K562 (cell line): ENCODE measurements around the gene ZNF689. TPM values are rescaled to one million over a fixed set of nuclear protein-coding genes. Genes with fewer than 3 reads are reported as not detected.

Experiments used
- BRF1 ChIP-seq: IDR thresholded peaks from 3 replicates; pipeline ENCODE4 v1.6.1; 2011; ENCODE audit warnings: borderline replicate concordance, mild to moderate bottlenecking; ENCODE audit not compliant: insufficient read length; ENCODE audit errors: extremely low read depth
- CREM ChIP-seq: IDR thresholded peaks from 2 replicates; pipeline ENCODE4 v1.6.1; 2014; ENCODE audit warnings: antibody characterized with exemption, low read depth
- ESRRB ChIP-seq: fragments of 250-450 bp; sonication (Bioruptor Pico); IDR thresholded peaks from 2 replicates; pipeline ENCODE4 v1.5.0; 2020; ENCODE audit warnings: mild to moderate bottlenecking, moderate library complexity, borderline replicate concordance
- GATA2 ChIP-seq: sonication (generic); formaldehyde crosslinking; IDR thresholded peaks from 2 replicates; pipeline ENCODE4 v1.4.0; 2020; ENCODE audit warnings: mild to moderate bottlenecking, missing genetic modification reagents
- GATAD2A ChIP-seq: fragments of 450-650 bp; IDR thresholded peaks from 2 replicates; pipeline ENCODE4 v1.6.1; 2017
- HEY1 ChIP-seq: fragments of 250-450 bp; sonication (Bioruptor Pico); IDR thresholded peaks from 2 replicates; pipeline ENCODE4 v1.5.0; 2020; ENCODE audit warnings: mild to moderate bottlenecking, moderate library complexity, borderline replicate concordance
- HINFP ChIP-seq: fragments of 450-650 bp; conservative IDR thresholded peaks from 2 replicates; pipeline ENCODE4 v1.6.1; 2016; ENCODE audit warnings: missing genetic modification characterization, low read depth, mild to moderate bottlenecking, control low read depth, missing compliant biosample characterization
- HNRNPL ChIP-seq: fragments of 200-400 bp; formaldehyde crosslinking; IDR thresholded peaks from 2 replicates; pipeline ENCODE4 v1.6.1; 2017; ENCODE audit warnings: low read depth, mild to moderate bottlenecking, low read length
- NFIX ChIP-seq: fragments of 250-450 bp; sonication (Bioruptor Pico); IDR thresholded peaks from 2 replicates; pipeline ENCODE4 v1.4.0; 2020; ENCODE audit warnings: low read depth, mild to moderate bottlenecking, moderate library complexity
- PCBP1 ChIP-seq: fragments of 200-400 bp; formaldehyde crosslinking; IDR thresholded peaks from 2 replicates; pipeline ENCODE4 v1.6.1; 2018; ENCODE audit warnings: mild to moderate bottlenecking, low read depth, low read length; ENCODE audit not compliant: poor library complexity, severe bottlenecking
- POLR2B ChIP-seq: fragments of 450-650 bp; IDR thresholded peaks from 2 replicates; pipeline ENCODE4 v1.6.1; 2018; ENCODE audit warnings: low read depth; ENCODE audit not compliant: partially characterized antibody
- ZBTB33 ChIP-seq: sonication (generic); formaldehyde crosslinking; IDR thresholded peaks from 2 replicates; pipeline ENCODE4 v1.8.1; 2023; ENCODE audit warnings: mild to moderate bottlenecking, missing genetic modification reagents
- ZC3H4 ChIP-seq: sonication (generic); formaldehyde crosslinking; IDR thresholded peaks from 2 replicates; pipeline ENCODE4 v1.9.0; 2021; ENCODE audit warnings: missing genetic modification reagents, borderline replicate concordance
- ZNF511 ChIP-seq: sonication (generic); formaldehyde crosslinking; IDR thresholded peaks from 2 replicates; pipeline ENCODE4 v1.8.0; 2022; ENCODE audit warnings: mild to moderate bottlenecking, missing genetic modification reagents
- ZNF79 ChIP-seq: fragments of 250-450 bp; sonication (Bioruptor Pico); IDR thresholded peaks from 2 replicates; pipeline ENCODE4 v1.4.0; 2020; ENCODE audit warnings: low read depth, mild to moderate bottlenecking, moderate library complexity
- polyA plus RNA-seq, 8 experiments: library from polyadenylated mRNA; depleted of rRNA in 4 of 8; stranded (reverse) in 5 of 8; unstranded in 3 of 8; fragments of >200 nt; fragmentation: Nextera tagmentation in 2 of 8; fragmentation: Illumina TruSeq in 1 of 8; extraction: Ambion mirVana in 2 of 8; extraction: Trizol in 1 of 8; gene quantifications; 2 replicates each; pipeline versions ENCODE4 v1.2.1 to v1.2.3, GENCODE V29; 2011 to 2014; ENCODE audit warnings: inconsistent platforms in 1 of 8, missing spikeins in 1 of 8
- total RNA-seq, 7 experiments: library from RNA; depleted of rRNA in 6 of 7; stranded (reverse); fragments of >200 nt in 6 of 7; fragmentation: Illumina TruSeq in 2 of 7; extraction: Trizol in 2 of 7; gene quantifications; 2 replicates each; pipeline versions ENCODE4 v1.2.1 to v1.2.3, GENCODE V29; 2011 to 2021; ENCODE audit warnings: low replicate concordance in 1 of 7

The ZNF689 gene
- total and polyA plus RNA-seq, 9 of the 15 experiments (the other 6 are each of a cell fraction or from before 2014, with no cell fraction given), result 5.4 to 15.4 (median 10.8) TPM

- TF ChIP-seq ZBTB33, result no peak
- TF ChIP-seq HNRNPL, result no peak
- TF ChIP-seq ESRRB (CRISPR knock-in tag), result no peak
- no peak for TF ChIP-seq NFIX (CRISPR knock-in tag)
- TF ChIP-seq GATA2 (CRISPR knock-in tag), result no peak
- no peak for TF ChIP-seq ZC3H4
- TF ChIP-seq HINFP (tag), result no peak
- TF ChIP-seq BRF1, result no peak
- TF ChIP-seq ZNF79 (CRISPR knock-in tag), result no peak
- TF ChIP-seq POLR2B, result peak; percentile 67
- TF ChIP-seq GATAD2A, result 0 out of 2 replicates have a peak, but pooled peaks have one; percentile 29
- TF ChIP-seq PCBP1, result no peak
- TF ChIP-seq HEY1 (CRISPR knock-in tag), result no peak
- peak; percentile 86 for TF ChIP-seq CREM
- no peak; the same call in 1 of the 2 replicates for TF ChIP-seq ZNF511
Observed at GRCh38 chr16:30571445-30572322, 38.5 kb downstream of the ZNF689 start, which contains the start of gene ZNF688 (continued).
